ENCODE data around the gene UROC1.

DNA sequence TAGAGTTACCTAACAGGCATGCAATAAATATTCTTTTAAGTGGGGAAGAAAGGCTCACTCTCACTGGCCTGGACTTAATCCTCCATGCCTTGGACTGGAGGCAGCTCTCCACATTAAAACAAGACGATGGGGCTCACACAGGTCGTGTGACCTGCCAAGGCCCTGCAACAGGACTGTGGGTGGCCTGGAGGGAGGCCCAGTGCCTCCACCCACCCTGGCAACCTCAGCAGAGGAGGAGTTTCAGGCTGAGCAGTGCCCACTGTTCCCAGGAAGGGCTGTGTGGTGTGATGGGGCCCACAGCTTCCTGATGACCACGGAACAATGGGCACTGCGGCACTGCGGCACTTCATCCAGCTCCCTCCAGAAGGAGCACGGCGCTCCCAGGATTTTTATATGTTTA lies 5.5 kb downstream of the UROC1 start:
- TF ChIP-seq PREB (CRISPR knock-in tag; IDR thresholded peaks at IDR 0.05) (no peak), POLR2A (conservative IDR thresholded peaks at IDR 0.05) (no peak), EZH2 (IDR thresholded peaks at IDR 0.05; ENCODE audit: borderline replicate concordance, low read depth, low read length) (no peak), FOXA3 (CRISPR knock-in tag; conservative IDR thresholded peaks at IDR 0.05 in 1 of 2, IDR thresholded peaks at IDR 0.05 in 1 of 2) (no peak)
- TF ChIP-seq, protein P1, sequence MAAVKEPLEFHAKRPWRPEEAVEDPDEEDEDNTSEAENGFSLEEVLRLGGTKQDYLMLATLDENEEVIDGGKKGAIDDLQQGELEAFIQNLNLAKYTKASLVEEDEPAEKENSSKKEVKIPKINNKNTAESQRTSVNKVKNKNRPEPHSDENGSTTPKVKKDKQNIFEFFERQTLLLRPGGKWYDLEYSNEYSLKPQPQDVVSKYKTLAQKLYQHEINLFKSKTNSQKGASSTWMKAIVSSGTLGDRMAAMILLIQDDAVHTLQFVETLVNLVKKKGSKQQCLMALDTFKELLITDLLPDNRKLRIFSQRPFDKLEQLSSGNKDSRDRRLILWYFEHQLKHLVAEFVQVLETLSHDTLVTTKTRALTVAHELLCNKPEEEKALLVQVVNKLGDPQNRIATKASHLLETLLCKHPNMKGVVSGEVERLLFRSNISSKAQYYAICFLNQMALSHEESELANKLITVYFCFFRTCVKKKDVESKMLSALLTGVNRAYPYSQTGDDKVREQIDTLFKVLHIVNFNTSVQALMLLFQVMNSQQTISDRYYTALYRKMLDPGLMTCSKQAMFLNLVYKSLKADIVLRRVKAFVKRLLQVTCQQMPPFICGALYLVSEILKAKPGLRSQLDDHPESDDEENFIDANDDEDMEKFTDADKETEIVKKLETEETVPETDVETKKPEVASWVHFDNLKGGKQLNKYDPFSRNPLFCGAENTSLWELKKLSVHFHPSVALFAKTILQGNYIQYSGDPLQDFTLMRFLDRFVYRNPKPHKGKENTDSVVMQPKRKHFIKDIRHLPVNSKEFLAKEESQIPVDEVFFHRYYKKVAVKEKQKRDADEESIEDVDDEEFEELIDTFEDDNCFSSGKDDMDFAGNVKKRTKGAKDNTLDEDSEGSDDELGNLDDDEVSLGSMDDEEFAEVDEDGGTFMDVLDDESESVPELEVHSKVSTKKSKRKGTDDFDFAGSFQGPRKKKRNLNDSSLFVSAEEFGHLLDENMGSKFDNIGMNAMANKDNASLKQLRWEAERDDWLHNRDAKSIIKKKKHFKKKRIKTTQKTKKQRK (IDR thresholded peaks at IDR 0.05; ENCODE audit: borderline replicate concordance, low read depth, low read length), result no peak
